AML-193 (cell line): ENCODE measurements around the gene SINHCAF.
A peak's percentile ranks its signal among the peaks of the same experiment; 100 is the strongest.
"Not testable (repeated sequence)": the region's sequence is repeated elsewhere in the genome, so short reads cannot be mapped to it uniquely, and the experiment has no call there.

Source experiments
- DNase-seq, 2 experiments: peaks; one replicate each; lab custom pipeline; 2025; lab: John Stamatoyannopoulos, UW

Gene SINHCAF

GRCh38 chr12:31261744-31262143, 64.2 kb downstream of the SINHCAF start:
- DNase-seq = no peak

- no peak for DNase-seq
Observed at GRCh38 chr12:31260840-31261239, 65.1 kb downstream of the SINHCAF start.

- no peak for DNase-seq
Observed at GRCh38 chr12:31259136-31259886, 66.6 kb downstream of the SINHCAF start.

GRCh38 chr12:31257784-31258183, 68.2 kb downstream of the SINHCAF start:
- DNase-seq = no peak

GRCh38 chr12:31251707-31252611, 74.0 kb downstream of the SINHCAF start:
- peak; percentile 24 to 41 for DNase-seq

GRCh38 chr12:31250179-31250578, 75.8 kb downstream of the SINHCAF start:
- DNase-seq = no peak

GRCh38 chr12:31249356-31249755, 76.6 kb downstream of the SINHCAF start:
- no peak for DNase-seq

- DNase-seq = no peak
Observed at GRCh38 chr12:31248815-31249214, 77.1 kb downstream of the SINHCAF start.

- DNase-seq = no peak
Observed at GRCh38 chr12:31248337-31248736, 77.6 kb downstream of the SINHCAF start.

- no peak for DNase-seq
Observed at GRCh38 chr12:31246470-31246850, 79.5 kb downstream of the SINHCAF start.

- no peak for DNase-seq
Observed at GRCh38 chr12:31245822-31246469, 80.0 kb downstream of the SINHCAF start.

GRCh38 chr12:31242418-31242817, 83.5 kb downstream of the SINHCAF start:
- not testable (repeated sequence) for DNase-seq

GRCh38 chr12:31238764-31239387, 87.1 kb downstream of the SINHCAF start:
- DNase-seq = peak; percentile 32 to 42

GRCh38 chr12:31238333-31238732, 87.6 kb downstream of the SINHCAF start:
- DNase-seq = not testable (repeated sequence)

GRCh38 chr12:31236998-31237637, 88.8 kb downstream of the SINHCAF start:
- DNase-seq = no peak

- DNase-seq = no peak
Observed at GRCh38 chr12:31235868-31236395, 90.0 kb downstream of the SINHCAF start.

- no peak for DNase-seq
Observed at GRCh38 chr12:31234955-31235867, 90.7 kb downstream of the SINHCAF start.

- no peak for DNase-seq
Observed at GRCh38 chr12:31234053-31234840, 91.7 kb downstream of the SINHCAF start.

- DNase-seq = no peak
Observed at GRCh38 chr12:31233061-31233730, 92.8 kb downstream of the SINHCAF start.
